Effector memory CD8-positive, alpha-beta T cell (primary cell): ENCODE measurements around the gene POLDIP2.

Experiments
- ATAC-seq: fragments of 150-1000 bp; cut with Tn5 transposase; replicated peaks from 2 replicates; pipeline ENCODE4 v1.10.0; 2021; ENCODE audit warnings: mild to moderate bottlenecking, moderate library complexity
- DNase-seq, 3 experiments: peaks; one replicate each; pipeline ENCODE4 v3.0.0; 2021
- H3K27ac Mint-ChIP-seq, 2 donors: one replicate each; pipeline ENCODE4 v1.8.0; 2022; ENCODE audit warnings: mild to moderate bottlenecking in 2 of 2, mixed read lengths in 2 of 2, moderate library complexity in 2 of 2
- H3K27me3 Mint-ChIP-seq, 2 donors: one replicate each; pipeline ENCODE4 v1.8.0; 2022; ENCODE audit warnings: mixed read lengths in 2 of 2
- H3K36me3 Mint-ChIP-seq: one replicate; pipeline ENCODE4 v1.8.0; 2022; ENCODE audit warnings: mild to moderate bottlenecking, moderate library complexity, mixed read lengths; ENCODE audit not compliant: insufficient read depth
- H3K4me1 Mint-ChIP-seq, 2 donors: one replicate each; pipeline ENCODE4 v1.8.0; 2022; ENCODE audit warnings: low read depth in 2 of 2, mixed read lengths in 2 of 2
- H3K4me3 Mint-ChIP-seq, 2 donors: one replicate each; pipeline ENCODE4 v1.8.0; 2022; ENCODE audit warnings: mild to moderate bottlenecking in 2 of 2, mixed read lengths in 2 of 2, moderate library complexity in 2 of 2
- H3K9me3 Mint-ChIP-seq, 2 donors: one replicate each; pipeline ENCODE4 v1.8.0; 2022; ENCODE audit warnings: mixed read lengths in 2 of 2

The POLDIP2 gene

DNA sequence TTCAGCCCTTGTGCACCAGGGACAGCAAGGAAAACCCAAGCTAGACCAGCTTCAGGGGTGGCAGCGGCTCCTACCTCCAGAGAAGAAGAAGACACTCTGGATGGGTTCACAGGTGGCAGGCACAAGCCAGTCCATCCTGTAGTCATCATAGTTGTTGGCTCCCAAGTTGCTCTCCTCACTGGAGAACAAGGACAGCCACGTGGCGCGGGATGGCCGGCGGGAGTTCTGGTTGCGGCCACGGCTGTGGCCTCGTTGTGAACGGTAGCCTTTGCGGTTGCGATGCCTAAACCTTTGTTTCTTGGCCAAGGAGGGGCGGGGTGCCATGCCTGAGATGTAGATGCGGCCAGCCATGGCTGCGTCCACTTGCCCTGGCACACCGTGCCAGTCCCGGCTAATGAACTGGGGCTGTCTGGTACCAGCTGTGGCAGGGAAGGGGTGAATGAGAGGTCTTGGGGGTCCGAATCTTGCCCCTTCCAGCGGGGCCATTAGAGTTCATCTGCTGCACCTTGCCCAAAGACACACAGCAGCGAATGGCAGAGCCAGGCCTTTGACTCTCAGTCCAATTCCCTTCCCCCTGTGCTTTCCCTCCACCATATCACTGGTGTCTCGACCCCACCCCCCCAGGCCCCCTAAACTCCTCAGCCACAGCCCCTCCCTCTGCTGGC is 10.4 kb upstream of the POLDIP2 start:
- DNase-seq, result no peak
- H3K36me3 Mint-ChIP-seq, result peaks cover 19% of the 10 kb centered on the region
- no peaks in the 10 kb centered on the region for H3K9me3 Mint-ChIP-seq
- H3K27me3 Mint-ChIP-seq, result no peaks in the 10 kb centered on the region
- no peak overlapping the region for H3K4me3 Mint-ChIP-seq
- peaks cover 7 to 10% of the 10 kb centered on the region in 2 donors for H3K4me1 Mint-ChIP-seq
- no peak for ATAC-seq
- peak overlapping the region; percentile 35 for H3K27ac Mint-ChIP-seq

DNA sequence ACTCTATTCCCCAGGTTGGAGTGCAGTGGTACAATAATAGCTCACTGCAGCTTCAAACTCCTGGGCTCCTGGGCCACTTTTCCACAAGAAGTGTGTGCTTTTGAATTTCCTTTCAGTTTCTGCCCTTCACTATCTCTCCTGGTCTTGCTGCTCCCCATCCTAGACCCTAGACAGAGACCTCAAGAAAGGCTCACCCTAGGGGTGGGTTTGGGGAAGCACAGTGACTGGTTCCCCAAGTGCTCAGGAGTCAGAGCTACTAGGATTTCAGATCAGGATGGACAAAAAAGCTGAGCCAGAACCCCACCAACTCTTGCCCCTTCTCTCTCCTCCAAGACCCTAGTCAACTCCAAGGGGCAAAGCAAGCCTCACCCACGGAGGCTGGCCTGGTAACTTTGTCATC is 9.3 kb upstream of the POLDIP2 start:
- H3K27me3 Mint-ChIP-seq, result no peaks in the 10 kb centered on the region
- H3K27ac Mint-ChIP-seq, result no peak overlapping the region
- DNase-seq (no peak), ATAC-seq (no peak)
- peaks cover 5 to 6% of the 10 kb centered on the region in 2 donors for H3K4me1 Mint-ChIP-seq
- H3K4me3 Mint-ChIP-seq, result no peak overlapping the region
- no peaks in the 10 kb centered on the region for H3K9me3 Mint-ChIP-seq
- peaks cover 26% of the 10 kb centered on the region for H3K36me3 Mint-ChIP-seq

GRCh38 chr17:28365487-28365886 is 8.2 kb upstream of the POLDIP2 start:
- DNase-seq, result no peak
- peaks cover 0 to 3% of the 10 kb centered on the region in 2 donors for H3K4me1 Mint-ChIP-seq
- H3K27ac Mint-ChIP-seq, result no peak overlapping the region
- H3K9me3 Mint-ChIP-seq, result no peaks in the 10 kb centered on the region
- H3K36me3 Mint-ChIP-seq, result peaks cover 30% of the 10 kb centered on the region
- ATAC-seq, result no peak
- no peaks in the 10 kb centered on the region for H3K27me3 Mint-ChIP-seq
- H3K4me3 Mint-ChIP-seq, result no peak overlapping the region

DNA sequence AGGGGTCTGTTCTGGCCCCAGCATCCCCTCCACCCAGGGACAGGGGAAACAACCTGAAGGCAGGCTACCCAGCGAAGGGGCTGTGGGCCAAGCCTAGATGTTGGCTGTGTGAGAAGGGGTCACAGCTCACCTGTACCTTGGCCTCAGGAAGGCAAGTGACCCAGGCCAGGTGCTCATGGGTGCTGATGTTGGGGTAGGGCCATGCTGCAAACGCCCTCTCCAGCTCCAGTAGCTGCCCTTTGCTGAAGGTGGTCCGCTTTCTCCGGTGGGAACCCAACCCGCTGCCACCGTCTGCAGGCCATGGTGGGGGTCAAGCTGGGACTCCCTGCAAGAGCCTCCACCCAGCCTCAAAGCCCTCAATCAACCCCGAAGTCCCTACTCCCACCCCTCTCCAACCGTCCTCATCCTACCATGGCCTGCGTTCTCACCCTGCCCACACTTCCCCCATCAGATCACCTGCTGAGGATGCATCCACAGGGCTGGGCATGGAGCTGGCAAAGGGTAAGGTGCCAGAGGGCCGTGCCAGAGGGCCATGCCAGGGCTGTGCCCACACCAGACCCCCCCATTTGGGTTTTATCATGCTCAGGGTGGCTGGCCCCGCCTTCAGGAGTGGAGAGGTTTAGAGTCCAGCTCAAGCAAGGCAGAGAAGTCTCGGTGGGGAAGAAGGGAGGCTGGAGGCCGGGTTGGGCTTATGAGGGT is 7.5 kb upstream of the POLDIP2 start, which contains the start of gene SEBOX:
Gene SEBOX (minus strand): TSS at position 535 of the 699 bp plus-strand sequence. CDS start 48 bp downstream, at position 487.
- Mint-ChIP-seq H3K27ac (no peak within 1 kb of the TSS), H3K27me3 (no peaks in the 10 kb centered on the region), H3K36me3 (peaks cover 35% of the 10 kb centered on the region), H3K4me3 (no peak within 1 kb of the TSS), H3K4me1 (no peaks in the 10 kb centered on the region), H3K9me3 (no peaks in the 10 kb centered on the region)
- ATAC-seq (no peak), DNase-seq (no peak)

DNA sequence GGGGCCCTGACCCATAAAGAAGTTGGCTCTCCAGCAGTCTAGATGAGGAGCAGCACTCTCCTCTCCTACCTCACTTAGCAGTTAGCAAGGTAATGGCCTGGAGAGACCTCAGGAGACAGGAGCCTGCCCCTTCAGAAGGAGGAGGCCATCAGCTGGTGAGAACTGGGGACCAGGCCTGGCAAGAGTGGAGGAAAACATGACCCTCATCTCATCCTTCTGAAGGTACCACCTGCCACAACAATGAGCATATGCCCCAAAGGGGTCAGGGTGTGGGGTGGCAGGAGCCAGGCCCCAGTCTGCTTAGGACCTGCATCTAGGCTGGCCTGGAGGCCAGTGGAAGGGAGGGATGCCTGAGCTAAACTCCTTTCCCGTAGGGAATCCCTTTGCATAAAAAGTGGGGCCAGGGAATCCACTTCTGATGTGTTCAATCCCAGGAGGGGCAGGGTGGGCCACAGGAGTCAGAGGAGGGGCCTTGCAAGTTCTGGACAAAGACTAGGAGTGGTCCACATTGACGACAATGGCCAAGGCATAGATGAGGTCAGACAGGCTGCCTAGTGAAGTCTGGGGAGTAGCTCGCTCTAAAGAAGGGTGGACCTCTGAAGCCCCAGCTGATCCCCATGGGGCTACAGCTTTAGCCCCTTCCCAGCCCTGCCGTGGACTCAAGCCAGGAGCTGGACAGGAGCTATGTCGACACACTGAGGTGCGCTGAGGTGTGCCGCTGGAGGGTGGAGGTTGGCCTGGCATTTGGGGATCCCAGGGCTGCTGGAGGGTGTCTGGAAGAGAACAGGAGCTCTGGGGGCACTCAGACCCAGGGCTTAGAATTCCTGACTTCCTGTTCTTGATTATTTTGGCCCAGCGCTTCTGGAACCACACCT is 6.7 kb upstream of the POLDIP2 start:
- no peaks in the 10 kb centered on the region for H3K27me3 Mint-ChIP-seq

DNA sequence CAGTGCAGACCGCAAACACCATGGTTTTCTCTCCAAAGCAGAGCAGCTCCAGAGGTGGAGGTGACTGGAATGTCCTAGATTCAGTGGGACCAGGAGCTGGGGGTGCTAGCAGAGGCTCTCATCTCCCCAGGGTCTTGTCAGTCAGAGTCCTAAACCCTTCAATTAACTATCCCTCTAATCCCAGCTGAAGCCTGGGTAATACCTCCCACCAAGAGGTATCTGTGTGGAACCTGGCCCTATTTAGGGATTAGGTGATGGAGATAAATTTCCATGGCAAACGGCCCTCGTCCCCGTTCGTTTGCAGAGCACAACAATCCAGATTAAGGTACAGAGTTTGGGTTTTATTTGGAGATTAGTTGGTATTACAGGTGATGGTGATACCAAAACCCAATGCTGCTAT is 5.9 kb upstream of the POLDIP2 start:
- Mint-ChIP-seq H3K27me3 (no peaks in the 10 kb centered on the region), H3K4me1 (peaks cover 2 to 4% of the 10 kb centered on the region in 2 donors), H3K27ac (no peak overlapping the region), H3K4me3 (no peak overlapping the region), H3K36me3 (peaks cover 35% of the 10 kb centered on the region), H3K9me3 (no peaks in the 10 kb centered on the region)
- DNase-seq, result no peak
- no peak for ATAC-seq

More for the DNA sequence above, 6.7 kb upstream of the POLDIP2 start:
- no peak for ATAC-seq
- Mint-ChIP-seq H3K4me1 (peaks cover 0 to 2% of the 10 kb centered on the region in 2 donors), H3K9me3 (no peaks in the 10 kb centered on the region), H3K27ac (no peak overlapping the region), H3K4me3 (no peak overlapping the region), H3K36me3 (peaks cover 35% of the 10 kb centered on the region)
- no peak for DNase-seq

GRCh38 chr17:28357901-28358197 is 522 bp upstream of the POLDIP2 start:
- Mint-ChIP-seq H3K27me3 (no peaks in the 10 kb centered on the region), H3K4me3 (peak overlapping the region; percentile 91 to 94), H3K27ac (peak overlapping the region; percentile 96), H3K36me3 (peaks cover 40% of the 10 kb centered on the region), H3K4me1 (peaks cover 22% of the 10 kb centered on the region in 2 donors), H3K9me3 (no peaks in the 10 kb centered on the region)
- DNase-seq (no peak), ATAC-seq (no peak)

GRCh38 chr17:28350271-28350670 is 7.1 kb downstream of the POLDIP2 start:
- H3K36me3 Mint-ChIP-seq, result peaks cover 68% of the 10 kb centered on the region

GRCh38 chr17:28348979-28349378 is 8.3 kb downstream of the POLDIP2 start:
- no peaks in the 10 kb centered on the region for H3K27me3 Mint-ChIP-seq
- peaks cover 74% of the 10 kb centered on the region for H3K36me3 Mint-ChIP-seq

More at GRCh38 chr17:28350271-28350670, 7.1 kb downstream of the POLDIP2 start:
- DNase-seq (no peak), ATAC-seq (no peak)
- H3K27me3 Mint-ChIP-seq, result no peaks in the 10 kb centered on the region
- peak overlapping the region in 1 of 2 donors; percentile 53 for H3K27ac Mint-ChIP-seq
- H3K4me3 Mint-ChIP-seq, result no peak overlapping the region
- H3K9me3 Mint-ChIP-seq, result no peaks in the 10 kb centered on the region
- no peaks in the 10 kb centered on the region for H3K4me1 Mint-ChIP-seq

DNA sequence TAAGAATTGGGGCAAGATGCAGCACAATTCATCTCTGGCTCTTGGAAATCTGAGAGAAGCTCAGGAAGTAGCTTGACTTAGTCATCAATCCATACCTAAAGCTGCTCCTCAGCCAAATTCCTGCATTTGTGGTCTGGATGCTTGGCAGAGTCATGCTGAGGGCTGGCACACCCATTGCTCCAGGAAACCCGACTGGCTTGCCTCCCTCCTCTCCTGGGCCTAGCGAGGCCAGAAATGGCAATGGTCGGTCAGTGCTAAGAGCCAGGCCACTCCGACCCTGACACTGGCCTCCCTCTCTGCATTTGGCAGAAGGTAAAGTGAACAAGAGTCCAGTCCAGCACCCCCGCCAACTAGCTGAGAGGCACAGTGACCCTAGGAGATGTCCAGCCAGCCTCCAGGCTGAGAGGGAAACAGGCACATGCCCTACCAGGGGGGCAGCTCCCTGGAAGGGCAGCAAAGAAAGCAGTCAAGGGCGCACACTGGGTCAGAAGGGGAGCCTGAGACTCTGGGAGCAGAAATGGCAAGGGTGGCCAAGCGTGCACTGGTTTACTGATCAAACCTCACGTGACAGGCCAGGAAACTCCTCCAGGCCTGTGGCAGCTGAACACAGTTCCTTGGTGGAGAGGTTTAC is 10.0 kb downstream of the POLDIP2 start:
- Mint-ChIP-seq H3K9me3 (no peaks in the 10 kb centered on the region), H3K4me3 (no peak overlapping the region), H3K36me3 (peaks cover 65% of the 10 kb centered on the region), H3K27ac (no peak overlapping the region), H3K4me1 (no peaks in the 10 kb centered on the region), H3K27me3 (no peaks in the 10 kb centered on the region)
- no peak for ATAC-seq
- DNase-seq, result no peak

More at GRCh38 chr17:28348979-28349378, 8.3 kb downstream of the POLDIP2 start:
- Mint-ChIP-seq H3K4me3 (no peak overlapping the region), H3K9me3 (no peaks in the 10 kb centered on the region), H3K4me1 (no peaks in the 10 kb centered on the region), H3K27ac (no peak overlapping the region)
- DNase-seq, result no peak
- no peak for ATAC-seq

DNA sequence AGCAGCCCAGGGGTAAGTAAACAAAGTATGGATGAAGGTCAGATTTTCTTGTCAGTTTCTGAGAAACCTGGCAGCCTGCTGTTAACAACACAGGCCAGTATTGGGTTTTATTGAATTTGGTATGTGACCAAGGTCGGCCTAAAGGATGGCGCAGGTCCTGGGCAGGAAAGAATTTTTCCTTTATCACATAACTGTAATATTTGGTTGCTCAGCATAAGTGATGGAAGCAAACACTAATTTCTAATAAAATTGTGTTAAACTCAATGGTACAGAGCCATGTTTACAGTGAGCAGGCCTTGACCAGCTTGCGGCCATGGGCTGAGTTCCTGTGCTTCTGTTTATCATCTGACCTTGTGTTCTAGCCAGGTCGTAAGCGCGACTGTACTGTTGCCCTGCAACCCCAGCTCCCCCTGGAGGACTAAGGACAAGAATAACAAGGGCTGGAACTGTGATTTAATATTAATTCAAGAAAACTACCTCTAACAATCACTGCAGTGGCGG is 10.5 kb downstream of the POLDIP2 start:
- H3K27me3 Mint-ChIP-seq, result no peaks in the 10 kb centered on the region
- no peak for ATAC-seq

GRCh38 chr17:28346199-28346580 is 11.1 kb downstream of the POLDIP2 start:
- ATAC-seq (no peak), DNase-seq (no peak)
- no peak overlapping the region for H3K4me3 Mint-ChIP-seq
- H3K27ac Mint-ChIP-seq, result no peak overlapping the region
- H3K27me3 Mint-ChIP-seq, result no peaks in the 10 kb centered on the region
- H3K9me3 Mint-ChIP-seq, result no peaks in the 10 kb centered on the region
- H3K4me1 Mint-ChIP-seq, result peaks cover 0 to 2% of the 10 kb centered on the region in 2 donors
- peaks cover 63% of the 10 kb centered on the region for H3K36me3 Mint-ChIP-seq

More for the DNA sequence above, 10.5 kb downstream of the POLDIP2 start:
- Mint-ChIP-seq H3K4me3 (no peak overlapping the region), H3K27ac (no peak overlapping the region), H3K4me1 (no peaks in the 10 kb centered on the region), H3K9me3 (no peaks in the 10 kb centered on the region), H3K36me3 (peaks cover 64% of the 10 kb centered on the region)
- no peak for DNase-seq
